A673 (cell line): ENCODE data around the gene DGKZ. TPM values are rescaled to one million over a fixed set of nuclear protein-coding genes. Genes with fewer than 3 reads are reported as not detected.
A peak's percentile ranks its signal among the peaks of the same experiment; 100 is the strongest.

Experiments used
- BruUV-seq: library from RNA; stranded (reverse); fragments of 400-500 nt; replicated peaks from 2 replicates; lab custom pipeline; 2021; lab: Mats Ljungman, UMichigan
- CTCF ChIA-PET: fragments of 300-600 bp; sonication (Branson Sonifier 250); formaldehyde crosslinking; loops from one replicate; lab custom pipeline; 2022; ENCODE audit warnings: antibody characterized with exemption; lab: Charles Lee
- POLR2A ChIA-PET: fragments of 300-600 bp; sonication (Branson Sonifier 250); formaldehyde crosslinking; loops from one replicate; lab custom pipeline; 2022; ENCODE audit warnings: antibody characterized with exemption; ENCODE audit not compliant: low non-redundant PET; lab: Charles Lee
- DNase-seq: peaks from one replicate; pipeline ENCODE4 v3.0.0-alpha.2; 2015; ENCODE audit warnings: low spot score
- H3K27ac ChIP-seq: fragments of 200-600 bp; sonication (generic); 2 replicates; pipeline ENCODE4 v1.5.1; 2016; ENCODE audit warnings: mixed run types, low read depth, mild to moderate bottlenecking, mixed read lengths, antibody characterized with exemption, low read length; ENCODE audit not compliant: poor library complexity, severe bottlenecking
- H3K27me3 ChIP-seq: fragments of 200-600 bp; sonication (generic); replicated peaks from 2 replicates; pipeline ENCODE4 v1.6.1; 2017; ENCODE audit warnings: mixed run types, low read depth, mild to moderate bottlenecking, mixed read lengths, antibody characterized with exemption, low read length; ENCODE audit not compliant: insufficient read depth, poor library complexity
- H3K36me3 ChIP-seq: fragments of 200-600 bp; sonication (generic); 2 replicates; pipeline ENCODE4 v1.6.1; 2016; ENCODE audit warnings: mixed run types, mild to moderate bottlenecking, mixed read lengths, antibody characterized with exemption, low read length; ENCODE audit not compliant: insufficient read depth, poor library complexity, severe bottlenecking
- H3K4me1 ChIP-seq: fragments of 200-600 bp; sonication (generic); 2 replicates; pipeline ENCODE4 v1.6.1; 2017; ENCODE audit warnings: mixed run types, mild to moderate bottlenecking, mixed read lengths, antibody characterized with exemption, low read length; ENCODE audit not compliant: insufficient read depth, poor library complexity, severe bottlenecking
- H3K4me3 ChIP-seq: fragments of 200-600 bp; sonication (generic); 2 replicates; pipeline ENCODE4 v1.5.1; 2016; ENCODE audit warnings: low read depth, mixed run types, mild to moderate bottlenecking, mixed read lengths, low read length; ENCODE audit not compliant: poor library complexity, severe bottlenecking
- H3K9me3 ChIP-seq: fragments of 200-600 bp; sonication (generic); 2 replicates; pipeline ENCODE4 v1.6.1; 2016; ENCODE audit warnings: mixed run types, low read depth, mild to moderate bottlenecking, mixed read lengths, antibody characterized with exemption, low read length; ENCODE audit not compliant: poor library complexity, severe bottlenecking
- CTCF ChIP-seq: fragments of 300-800, 200-600 bp; sonication (generic); conservative IDR thresholded peaks from 2 replicates; pipeline ENCODE4 v1.5.1; 2017; ENCODE audit warnings: low read depth, mild to moderate bottlenecking, antibody characterized with exemption, low read length, moderate library complexity, mixed read lengths
- EZH2 ChIP-seq: fragments of 200-600 bp; sonication (generic); IDR thresholded peaks from 2 replicates; pipeline ENCODE4 v1.6.1; 2017; ENCODE audit warnings: borderline replicate concordance, low read depth, mild to moderate bottlenecking, mixed read lengths, antibody characterized with exemption, low read length; ENCODE audit not compliant: poor library complexity, severe bottlenecking
- intact Hi-C: fragments of 100-400 bp; cut with micrococcal nuclease; formaldehyde crosslinking; loops from one replicate; pipeline ENCODE4 v1.10.0; 2022; ENCODE audit not compliant: unreplicated experiment
- total RNA-seq: library from RNA; stranded (reverse); gene quantifications from 2 replicates; pipeline ENCODE4 v1.2.3, GENCODE V29; 2021

DGKZ gene
- total RNA-seq, 1 experiment from 2014 or later, result 145 TPM

- no TSS peak for BruUV-seq
- Histone ChIP-seq H3K27ac (peak overlapping the region; percentile 45), H3K27me3 (no peaks in the 10 kb centered on the region), H3K9me3 (no peaks in the 10 kb centered on the region), H3K4me3 (no peak overlapping the region), H3K36me3 (peaks cover 9% of the 10 kb centered on the region), H3K4me1 (peaks cover 60% of the 10 kb centered on the region)
- CTCF ChIA-PET, result interaction anchor here (0.6 to 2.8 kb wide), 13 partner anchors 8 to 213 kb away, joined by 3 to 27 read pairs (median 6); partner anchors contain the start of gene CHRM4
- intact Hi-C loops, result no loop called here
- TF ChIP-seq CTCF (no peak), EZH2 (no peak)
- POLR2A ChIA-PET, result interaction anchor here (1.0 kb wide), 1 partner anchor 9 kb away, joined by 3 read pairs; no protein-coding TSS in a partner anchor
- DNase-seq, result no peak
Observed at GRCh38 chr11:46351606-46352005, 4.3 kb downstream of the DGKZ start.

- H3K36me3 ChIP-seq, result peaks cover 9% of the 10 kb centered on the region
- ChIA-PET POLR2A (interaction anchor here (1.0 kb wide), 1 partner anchor 9 kb away, joined by 3 read pairs; no protein-coding TSS in a partner anchor), CTCF (interaction anchor here (0.6 to 2.8 kb wide), 19 partner anchors 8 to 349 kb away, joined by 3 to 27 read pairs (median 5); partner anchors contain the start of genes ARHGAP1, CHRM4 and ZNF408)
- DNase-seq, result peak; percentile 88
- BruUV-seq, result no TSS peak
- intact Hi-C loops, result no loop called here
- H3K9me3 ChIP-seq, result no peaks in the 10 kb centered on the region
- no peaks in the 10 kb centered on the region for H3K27me3 ChIP-seq
- TF ChIP-seq CTCF, result peak; percentile 100
- TF ChIP-seq EZH2, result no peak
- H3K4me3 ChIP-seq, result no peak overlapping the region
- peak overlapping the region; percentile 45 for H3K27ac ChIP-seq
- H3K4me1 ChIP-seq, result peaks cover 59% of the 10 kb centered on the region
Observed at GRCh38 chr11:46352063-46352841, 5.0 kb downstream of the DGKZ start.

- no TSS peak for BruUV-seq
- Histone ChIP-seq H3K9me3 (no peaks in the 10 kb centered on the region), H3K4me1 (peaks cover 54% of the 10 kb centered on the region), H3K27ac (peak overlapping the region; percentile 45), H3K4me3 (no peak overlapping the region), H3K36me3 (peaks cover 9% of the 10 kb centered on the region), H3K27me3 (no peaks in the 10 kb centered on the region)
- TF ChIP-seq CTCF, result no peak
- TF ChIP-seq EZH2, result no peak
- intact Hi-C loops, result no loop called here
- ChIA-PET POLR2A (interaction anchor here (0.6 kb wide), 1 partner anchor 112 kb away, joined by 10 read pairs; no protein-coding TSS in a partner anchor), CTCF (interaction anchor here (1.3 kb wide), 1 partner anchor 35 kb away, joined by 4 read pairs; no protein-coding TSS in a partner anchor)
- peak; percentile 88 for DNase-seq
Observed at GRCh38 chr11:46353698-46354097, 6.4 kb downstream of the DGKZ start.
